Activated CD8-positive, alpha-beta T cell treated with anti-CD3 and anti-CD28 coated beads for 36 hours (primary cell): ENCODE data around the gene DHDH. TPM values are rescaled to one million over a fixed set of nuclear protein-coding genes. Genes with fewer than 3 reads are reported as not detected.

Experiments
- ATAC-seq: fragments of 200-7000 bp; cut with Tn5 transposase; one replicate; pipeline ENCODE4 v1.10.0; 2021; ENCODE audit warnings: mild to moderate bottlenecking, moderate library complexity
- CTCF ChIA-PET: fragments of 350-600 bp; sonication (Branson Sonifier 250); formaldehyde crosslinking; loops from one replicate; lab custom pipeline; 2021; ENCODE audit warnings: antibody characterized with exemption; lab: Charles Lee
- POLR2A ChIA-PET: fragments of 350-600 bp; sonication (Branson Sonifier 250); formaldehyde crosslinking; loops from one replicate; lab custom pipeline; 2021; ENCODE audit warnings: antibody characterized with exemption; lab: Charles Lee
- DNase-seq: peaks from one replicate; pipeline ENCODE4 v3.0.0-alpha.2; 2020
- H3K27ac Mint-ChIP-seq: one replicate; pipeline ENCODE4 v1.8.0; 2021; ENCODE audit warnings: mild to moderate bottlenecking, mixed read lengths
- H3K27me3 Mint-ChIP-seq: one replicate; pipeline ENCODE4 v1.8.0; 2021; ENCODE audit warnings: mixed read lengths
- H3K36me3 Mint-ChIP-seq: one replicate; pipeline ENCODE4 v1.8.0; 2021; ENCODE audit warnings: low read depth, mixed read lengths
- H3K4me1 Mint-ChIP-seq: one replicate; pipeline ENCODE4 v1.8.0; 2021; ENCODE audit warnings: low read depth, mixed read lengths
- H3K4me3 Mint-ChIP-seq: one replicate; pipeline ENCODE4 v1.8.0; 2021; ENCODE audit warnings: mild to moderate bottlenecking, moderate library complexity, mixed read lengths
- H3K9me3 Mint-ChIP-seq: one replicate; pipeline ENCODE4 v1.8.0; 2021; ENCODE audit warnings: mixed read lengths
- CTCF ChIP-seq: fragments of 200-600 bp; IDR thresholded peaks from one replicate; pipeline ENCODE4 v1.8.0; 2022; ENCODE audit warnings: antibody characterized with exemption, mild to moderate bottlenecking
- intact Hi-C: fragments of 100-400 bp; cut with micrococcal nuclease; formaldehyde crosslinking; loops from one replicate; pipeline ENCODE4 v1.10.0; 2022
- total RNA-seq, 2 experiments: library from RNA; stranded (reverse); gene quantifications; one replicate each; pipeline ENCODE4 v1.2.3, GENCODE V29; 2021

The DHDH gene
- total RNA-seq, 2 experiments from 2014 or later = 1.4 to 2.8 TPM

- Mint-ChIP-seq H3K27me3 (no peaks in the 10 kb centered on the region), H3K9me3 (no peaks in the 10 kb centered on the region), H3K27ac (peak overlapping the region; percentile 100), H3K4me1 (peaks cover 60% of the 10 kb centered on the region), H3K4me3 (peak overlapping the region; percentile 98), H3K36me3 (peaks cover 42% of the 10 kb centered on the region)
- intact Hi-C loops = loop anchor here (10.0 kb wide), 1 partner anchor 89 kb away; the partner anchor contains the start of gene PPP1R15A
- peak; percentile 91 for DNase-seq
- no peak for TF ChIP-seq CTCF
- CTCF ChIA-PET = interaction anchor here (0.6 to 1.5 kb wide), 3 partner anchors 8 to 127 kb away, joined by 3 to 5 read pairs (median 3); partner anchors contain the start of gene HSD17B14
- peak; percentile 38 for ATAC-seq
- POLR2A ChIA-PET = interaction anchor here (0.8 to 6.2 kb wide), 7 partner anchors 9 to 153 kb away, joined by 3 to 53 read pairs (median 4); partner anchors contain the start of genes BAX, NUCB1, PPP1R15A and RUVBL2
Observed at GRCh38 chr19:48963371-48964204, 30.1 kb downstream of the DHDH start.

- H3K9me3 Mint-ChIP-seq = no peaks in the 10 kb centered on the region
- no peak for TF ChIP-seq CTCF
- intact Hi-C loops = loop anchor here (5.0 to 10.0 kb wide), 2 partner anchors 90 to 167 kb away; partner anchors contain the start of gene PPP1R15A
- peaks cover 56% of the 10 kb centered on the region for H3K4me1 Mint-ChIP-seq
- H3K4me3 Mint-ChIP-seq = peak overlapping the region; percentile 98
- ATAC-seq = no peak
- peak overlapping the region; percentile 100 for H3K27ac Mint-ChIP-seq
- no peak for DNase-seq
- ChIA-PET CTCF (interaction anchor here (1.3 to 1.5 kb wide), 2 partner anchors 9 to 122 kb away, joined by 3 to 5 read pairs; no protein-coding TSS in a partner anchor), POLR2A (interaction anchor here (0.6 to 6.2 kb wide), 9 partner anchors 10 to 154 kb away, joined by 3 to 53 read pairs (median 6); partner anchors contain the start of genes BAX, NUCB1, PPP1R15A and RUVBL2)
- H3K27me3 Mint-ChIP-seq = no peaks in the 10 kb centered on the region
- H3K36me3 Mint-ChIP-seq = peaks cover 41% of the 10 kb centered on the region
Observed at GRCh38 chr19:48964205-48965039, 30.9 kb downstream of the DHDH start.

- peak within 1 kb of the TSS; percentile 98 for H3K4me3 Mint-ChIP-seq
- POLR2A ChIA-PET = interaction anchor here (0.9 to 6.2 kb wide), 9 partner anchors 11 to 91 kb away, joined by 3 to 53 read pairs (median 8); partner anchors contain the start of genes BAX, GYS1, NUCB1 and PPP1R15A
- DNase-seq (peak; percentile 96), ATAC-seq (peak; percentile 68)
- peaks cover 51% of the 10 kb centered on the region for H3K4me1 Mint-ChIP-seq
- intact Hi-C loops = loop anchor here (5.0 to 10.0 kb wide), 2 partner anchors 90 to 168 kb away; partner anchors contain the start of gene PPP1R15A
- H3K27ac Mint-ChIP-seq = peak within 1 kb of the TSS; percentile 100
- no peaks in the 10 kb centered on the region for H3K27me3 Mint-ChIP-seq
- CTCF ChIA-PET = no interaction called here
- H3K36me3 Mint-ChIP-seq = peaks cover 45% of the 10 kb centered on the region
- H3K9me3 Mint-ChIP-seq = no peaks in the 10 kb centered on the region
- no peak for TF ChIP-seq CTCF
Observed at GRCh38 chr19:48965040-48965805, 31.7 kb downstream of the DHDH start, which contains the start of gene FTL. TSS of gene FTL (plus strand) at chr19:48965309. CDS start at chr19:48965508, 199 bp downstream.

- Mint-ChIP-seq H3K9me3 (no peaks in the 10 kb centered on the region), H3K27ac (peak overlapping the region; percentile 100), H3K27me3 (no peaks in the 10 kb centered on the region), H3K4me3 (peak overlapping the region; percentile 98), H3K4me1 (peaks cover 52% of the 10 kb centered on the region), H3K36me3 (peaks cover 46% of the 10 kb centered on the region)
- DNase-seq (peak; percentile 96), ATAC-seq (peak; percentile 41)
- ChIA-PET POLR2A (interaction anchor here (0.9 to 6.2 kb wide), 13 partner anchors 11 to 178 kb away, joined by 3 to 53 read pairs (median 5); partner anchors contain the start of genes BAX, GYS1, PPP1R15A and RUVBL2), CTCF (interaction anchor here (0.8 to 3.8 kb wide), 6 partner anchors 10 to 170 kb away, joined by 3 to 17 read pairs (median 5); partner anchors contain the start of genes GYS1 and RUVBL2)
- no peak for TF ChIP-seq CTCF
- intact Hi-C loops = loop anchor here (5.0 to 10.0 kb wide), 2 partner anchors 91 to 169 kb away; partner anchors contain the start of gene PPP1R15A
Observed at GRCh38 chr19:48965806-48966540, 32.5 kb downstream of the DHDH start.
